ENCODE results near the gene SNX30. TPM values are rescaled to one million over a fixed set of nuclear protein-coding genes. Genes with fewer than 3 reads are reported as not detected.

The SNX30 gene
- total and polyA plus RNA-seq, 7 donors, result 0.55 to 2.8 (median 1.6) TPM

DNA sequence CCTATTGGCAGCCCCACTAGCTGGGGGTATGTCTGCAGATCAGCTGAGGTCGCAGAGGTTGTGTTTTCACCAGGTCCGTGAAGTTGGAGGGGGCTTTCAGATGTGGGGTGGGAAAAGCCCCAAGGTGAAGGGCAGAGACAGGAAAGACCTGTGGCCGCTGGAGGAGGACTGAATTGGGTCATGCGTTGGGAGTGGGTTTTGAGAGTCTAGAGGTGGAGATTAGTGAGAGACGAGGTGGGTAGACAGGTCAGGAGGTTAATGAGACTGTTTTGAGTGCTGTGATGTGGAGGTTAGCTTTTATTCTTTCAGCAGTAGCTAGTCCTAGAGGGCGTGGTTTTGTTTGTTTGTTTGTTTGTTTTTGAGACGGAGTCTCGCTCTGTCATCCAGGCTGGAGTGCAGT lies 10.3 kb downstream of the SNX30 start:
- no peak for DNase-seq
- TF ChIP-seq, protein P1, sequence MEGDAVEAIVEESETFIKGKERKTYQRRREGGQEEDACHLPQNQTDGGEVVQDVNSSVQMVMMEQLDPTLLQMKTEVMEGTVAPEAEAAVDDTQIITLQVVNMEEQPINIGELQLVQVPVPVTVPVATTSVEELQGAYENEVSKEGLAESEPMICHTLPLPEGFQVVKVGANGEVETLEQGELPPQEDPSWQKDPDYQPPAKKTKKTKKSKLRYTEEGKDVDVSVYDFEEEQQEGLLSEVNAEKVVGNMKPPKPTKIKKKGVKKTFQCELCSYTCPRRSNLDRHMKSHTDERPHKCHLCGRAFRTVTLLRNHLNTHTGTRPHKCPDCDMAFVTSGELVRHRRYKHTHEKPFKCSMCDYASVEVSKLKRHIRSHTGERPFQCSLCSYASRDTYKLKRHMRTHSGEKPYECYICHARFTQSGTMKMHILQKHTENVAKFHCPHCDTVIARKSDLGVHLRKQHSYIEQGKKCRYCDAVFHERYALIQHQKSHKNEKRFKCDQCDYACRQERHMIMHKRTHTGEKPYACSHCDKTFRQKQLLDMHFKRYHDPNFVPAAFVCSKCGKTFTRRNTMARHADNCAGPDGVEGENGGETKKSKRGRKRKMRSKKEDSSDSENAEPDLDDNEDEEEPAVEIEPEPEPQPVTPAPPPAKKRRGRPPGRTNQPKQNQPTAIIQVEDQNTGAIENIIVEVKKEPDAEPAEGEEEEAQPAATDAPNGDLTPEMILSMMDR (IDR thresholded peaks at IDR 0.05), result no peak
- no peak overlapping the region for H3K27ac ChIP-seq
- no peak overlapping the region for H3K4me3 ChIP-seq
- no peaks in the 10 kb centered on the region for H3K27me3 ChIP-seq (ENCODE audit: insufficient read depth in 3 of 3, low read length in 2 of 3)
- H3K36me3 ChIP-seq (ENCODE audit: insufficient read depth in 1 of 2, low read depth in 1 of 2), result no peaks in the 10 kb centered on the region
- ATAC-seq, result no peak
- peaks cover 16% of the 10 kb centered on the region for H3K4me1 ChIP-seq
- WGBS, 3 donors, result 83 to 85% (median 85%) methylated on average over 8 of the region's 8 CpGs
- intact Hi-C loops (cut with DNase I), result no loop called here
- no peaks in the 10 kb centered on the region for H3K9me3 ChIP-seq

DNA sequence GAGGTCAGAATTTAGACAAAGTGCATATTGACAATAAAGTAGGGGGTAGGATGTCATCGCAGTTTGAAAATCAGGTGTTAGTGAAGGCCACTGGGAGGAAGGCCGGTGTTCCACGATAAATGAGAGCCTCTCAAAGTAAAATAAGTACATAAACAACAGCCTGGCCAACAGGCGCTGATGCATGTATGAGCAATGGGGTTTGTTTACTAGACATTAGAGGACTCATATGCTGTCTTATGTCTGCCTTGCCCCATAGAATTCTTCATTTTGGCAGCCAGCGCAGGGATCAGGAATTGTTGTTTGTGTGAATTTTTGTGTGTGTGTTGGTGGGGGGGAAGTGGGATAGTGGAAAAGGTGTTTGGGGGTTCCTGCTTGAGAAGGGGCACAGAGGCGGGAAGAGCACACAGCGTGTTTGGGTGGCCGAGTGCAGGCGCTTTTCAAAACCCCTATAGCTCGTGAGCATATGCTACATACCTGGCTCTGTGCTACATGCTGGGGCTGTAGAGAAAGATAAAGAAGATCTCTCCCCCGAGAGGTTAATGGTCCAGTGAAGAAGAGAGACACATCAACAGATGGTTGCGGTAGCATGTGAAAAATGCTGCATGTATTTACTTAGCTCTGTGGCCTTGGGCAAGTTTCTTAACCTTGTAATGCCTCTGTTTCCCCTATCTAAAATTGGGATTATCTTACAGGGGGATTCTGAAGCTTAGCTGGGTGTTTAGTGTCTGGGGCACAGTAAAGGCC lies 11.5 kb downstream of the SNX30 start:
- no peak overlapping the region for H3K27ac ChIP-seq
- no peaks in the 10 kb centered on the region for H3K27me3 ChIP-seq (ENCODE audit: insufficient read depth in 3 of 3, low read length in 2 of 3)
- no peak for ATAC-seq
- H3K4me3 ChIP-seq, result no peak overlapping the region
- intact Hi-C loops (cut with DNase I), result no loop called here
- peaks cover 5% of the 10 kb centered on the region for H3K9me3 ChIP-seq
- TF ChIP-seq, protein P1 (IDR thresholded peaks at IDR 0.05), result no peak
- no peak for DNase-seq
- H3K36me3 ChIP-seq (ENCODE audit: insufficient read depth in 1 of 2, low read depth in 1 of 2), result no peaks in the 10 kb centered on the region
- H3K4me1 ChIP-seq, result peaks cover 5% of the 10 kb centered on the region
- 90 to 95% (median 92%) methylated on average over 12 of the region's 12 CpGs for WGBS, 3 donors

DNA sequence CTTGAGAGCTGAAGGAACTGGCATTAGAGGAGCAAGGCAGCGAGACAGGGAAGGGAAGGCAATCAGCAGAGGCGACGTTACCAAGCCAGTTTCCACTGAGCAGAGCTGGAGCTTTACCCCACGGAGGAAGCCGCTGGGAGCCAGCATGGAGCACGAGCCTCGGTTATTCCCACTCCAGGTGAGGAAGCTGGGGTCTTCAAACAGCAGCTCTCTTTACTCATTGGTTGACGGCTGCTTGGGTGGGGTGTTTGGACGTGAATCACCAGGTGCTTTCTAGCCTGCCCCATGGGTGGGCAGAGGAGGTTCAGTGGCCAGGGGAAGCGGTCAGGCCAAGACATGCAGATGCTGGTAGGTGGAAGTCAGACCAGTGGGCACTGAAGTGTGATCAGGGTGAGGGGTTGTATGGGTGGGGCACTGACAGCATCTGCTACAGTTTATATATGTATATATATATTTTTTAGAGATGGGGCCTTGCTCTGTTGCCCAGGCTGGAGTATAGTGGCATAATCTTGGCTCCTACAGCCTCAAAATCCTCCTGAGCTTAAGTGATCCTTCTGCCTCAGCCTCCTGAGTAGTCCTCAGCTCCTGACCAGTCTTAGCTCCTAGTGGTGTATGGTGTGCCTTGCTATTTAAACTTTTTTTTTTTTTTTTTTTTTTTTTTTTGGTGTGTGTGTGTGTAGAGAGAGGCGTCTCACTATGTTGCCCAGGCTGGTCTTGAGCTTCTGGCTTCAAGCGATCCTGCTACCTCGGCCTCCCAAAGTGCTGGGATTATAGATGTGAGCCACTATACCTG lies 12.4 kb downstream of the SNX30 start:
- H3K4me1 ChIP-seq, result peaks cover 1% of the 10 kb centered on the region
- intact Hi-C loops (cut with DNase I), result no loop called here
- DNase-seq, result no peak
- no peak overlapping the region for H3K4me3 ChIP-seq
- TF ChIP-seq, protein P1 (IDR thresholded peaks at IDR 0.05), result no peak
- H3K27me3 ChIP-seq (ENCODE audit: insufficient read depth in 3 of 3, low read length in 2 of 3), result no peaks in the 10 kb centered on the region
- peaks cover 5% of the 10 kb centered on the region for H3K9me3 ChIP-seq
- 92 to 98% (median 96%) methylated on average over 13 of the region's 13 CpGs for WGBS, 3 donors
- H3K36me3 ChIP-seq (ENCODE audit: insufficient read depth in 1 of 2, low read depth in 1 of 2), result no peaks in the 10 kb centered on the region
- no peak for ATAC-seq
- H3K27ac ChIP-seq, result no peak overlapping the region

DNA sequence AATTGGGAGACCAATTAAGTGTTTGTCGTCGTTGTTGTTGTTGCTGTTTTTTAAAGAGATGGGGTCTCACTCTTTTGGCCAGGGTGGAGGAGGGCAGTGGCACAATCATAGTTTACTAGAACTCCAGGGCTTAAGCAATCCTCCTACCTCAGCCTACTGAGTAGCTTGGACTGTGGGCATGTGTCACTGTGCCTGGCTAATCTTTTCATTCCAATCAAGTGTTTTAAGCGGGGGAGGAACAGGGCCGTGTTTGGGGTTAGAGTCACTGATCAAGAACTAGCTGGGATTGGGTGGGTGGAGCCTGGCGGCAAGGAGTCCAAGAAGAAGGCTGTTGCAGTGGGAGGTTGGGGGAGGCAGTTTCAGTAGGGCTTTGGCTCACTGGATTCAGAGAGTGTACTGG lies 13.8 kb downstream of the SNX30 start:
- WGBS, 3 donors, result 81 to 84% (median 82%) methylated on average over 5 of the region's 5 CpGs

More for the DNA sequence above, 13.8 kb downstream of the SNX30 start:
- Histone ChIP-seq H3K27me3 (ENCODE audit: insufficient read depth in 3 of 3, low read length in 2 of 3) (no peaks in the 10 kb centered on the region), H3K4me1 (no peaks in the 10 kb centered on the region), H3K4me3 (no peak overlapping the region), H3K9me3 (peaks cover 5% of the 10 kb centered on the region), H3K36me3 (ENCODE audit: insufficient read depth in 1 of 2, low read depth in 1 of 2) (no peaks in the 10 kb centered on the region), H3K27ac (no peak overlapping the region)
- no peak for DNase-seq
- intact Hi-C loops (cut with DNase I), result no loop called here
- ATAC-seq, result peak in 1 of 4 donors; percentile 38
- TF ChIP-seq, protein P1 (IDR thresholded peaks at IDR 0.05), result no peak

Measured in psoas muscle (tissue), 8 donors.